SU-DHL-6 (cell line): ENCODE data around the gene CMTM8.

Source experiments
- H2AFZ ChIP-seq: fragments of 200-600 bp; sonication (generic); 2 replicates; pipeline ENCODE4 v1.6.1; 2014; ENCODE audit warnings: low read depth, mild to moderate bottlenecking, moderate library complexity, mixed read lengths, antibody characterized with exemption, low read length; ENCODE audit not compliant: severe bottlenecking
- H3F3A ChIP-seq: fragments of 200-600 bp; shearing (Covaris generic); 2 replicates; pipeline ENCODE4 v1.6.0; 2016; ENCODE audit warnings: antibody characterized with exemption, mild to moderate bottlenecking; ENCODE audit not compliant: insufficient read depth
- H3K27ac ChIP-seq: fragments of 200-600 bp; sonication (generic); 2 replicates; pipeline ENCODE4 v1.5.1; 2016; ENCODE audit warnings: low read depth, mild to moderate bottlenecking, low read length, moderate library complexity, mixed read lengths
- H3K27me3 ChIP-seq: fragments of 200-600 bp; sonication (generic), shearing (Covaris generic); 2 replicates; pipeline ENCODE4 v1.6.0; 2014; ENCODE audit warnings: mild to moderate bottlenecking, low read length
- H3K36me3 ChIP-seq: fragments of 200-600 bp; sonication (generic); 2 replicates; pipeline ENCODE4 v1.6.1; 2014; ENCODE audit warnings: mild to moderate bottlenecking, low read length, mixed read lengths
- H3K4me2 ChIP-seq: fragments of 300-600, 200-600 bp; shearing (Covaris generic), sonication (generic); 2 replicates; pipeline ENCODE4 v1.6.0; 2014; ENCODE audit warnings: low read length, low read depth, mild to moderate bottlenecking; ENCODE audit not compliant: poor library complexity, severe bottlenecking
- H3K4me3 ChIP-seq: fragments of 200-600 bp; sonication (generic); 2 replicates; pipeline ENCODE4 v1.5.1; 2014; ENCODE audit warnings: antibody characterized with exemption, low read length, mild to moderate bottlenecking, mixed read lengths; ENCODE audit not compliant: insufficient read depth, poor library complexity, severe bottlenecking
- H3K79me2 ChIP-seq: fragments of 200-600 bp; sonication (generic); 2 replicates; pipeline ENCODE4 v1.6.1; 2014; ENCODE audit warnings: mild to moderate bottlenecking, low read length, moderate library complexity; ENCODE audit not compliant: insufficient read depth
- H3K9ac ChIP-seq: fragments of 200-600 bp; sonication (generic); 2 replicates; pipeline ENCODE4 v1.7.0; 2014; ENCODE audit warnings: mild to moderate bottlenecking, low read length
- H3K9me2 ChIP-seq: fragments of 200-600 bp; sonication (generic); replicated peaks from 2 replicates; pipeline ENCODE4 v1.6.1; 2014; ENCODE audit warnings: low read length; ENCODE audit not compliant: insufficient read depth
- H3K9me3 ChIP-seq: fragments of 200-600 bp; sonication (generic); 2 replicates; pipeline ENCODE4 v1.6.1; 2014; ENCODE audit warnings: low read length, mixed read lengths; ENCODE audit not compliant: insufficient read depth
- H4K20me1 ChIP-seq: fragments of 200-600 bp; sonication (generic); 2 replicates; pipeline ENCODE4 v1.6.1; 2014; ENCODE audit warnings: low read depth, mild to moderate bottlenecking, antibody characterized with exemption, low read length, moderate library complexity, mixed read lengths
- EZH2phosphoT487 ChIP-seq: fragments of 200-600 bp; sonication (generic), shearing (Covaris generic); conservative IDR thresholded peaks from 2 replicates; pipeline ENCODE4 v1.6.1; 2018; ENCODE audit warnings: mild to moderate bottlenecking, antibody characterized with exemption, low read length, moderate library complexity, mixed read lengths
- TF ChIP-seq, protein P1 (sequence below): fragments of 200-600 bp; sonication (generic); IDR thresholded peaks from one replicate; pipeline ENCODE4 v1.5.1; 2017; ENCODE audit warnings: antibody characterized with exemption, mild to moderate bottlenecking, low read length, moderate library complexity; ENCODE audit not compliant: insufficient read depth, poor library complexity, severe bottlenecking

The CMTM8 gene

DNA sequence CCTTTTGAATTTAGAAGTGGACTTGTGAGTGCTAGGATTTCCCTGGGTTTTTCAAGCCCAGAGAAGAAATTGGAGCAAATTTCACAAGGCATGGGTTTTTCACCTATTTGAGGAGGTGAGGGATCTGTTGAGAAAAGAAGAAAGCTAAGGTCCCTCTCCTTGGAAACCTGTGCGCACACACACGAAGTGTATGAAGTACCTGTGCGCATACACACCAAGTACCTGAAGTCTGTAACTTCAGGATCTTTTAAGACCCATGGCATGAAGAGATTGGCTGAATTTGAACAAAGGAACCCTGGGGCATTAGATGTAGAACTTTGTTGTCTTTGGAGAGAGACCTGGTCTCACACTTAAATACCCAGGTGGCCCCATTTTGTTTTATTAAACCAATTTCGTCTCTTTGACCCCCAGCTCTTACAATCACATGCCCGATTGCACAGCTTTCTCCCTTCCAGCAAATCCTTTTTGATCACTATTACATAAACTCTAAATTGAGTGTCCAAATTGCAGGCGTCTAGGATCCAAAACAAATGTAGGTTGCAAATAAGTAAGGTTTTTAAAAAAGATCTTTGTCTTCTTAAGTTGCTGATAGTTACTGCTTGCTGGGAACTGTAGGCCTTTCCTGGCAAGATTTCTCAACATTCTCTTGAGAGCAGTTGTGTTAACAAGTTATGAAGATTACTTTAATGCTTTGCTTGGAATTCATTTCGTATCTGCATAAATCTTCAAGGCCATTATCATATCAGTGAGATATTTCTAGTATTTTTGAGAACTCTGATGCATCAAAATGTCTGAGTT, 64.3 kb downstream of the CMTM8 start:
- H3K4me2 ChIP-seq = no peak overlapping the region
- H3K9me2 ChIP-seq = no peaks in the 10 kb centered on the region
- no peak overlapping the region for H3K4me3 ChIP-seq
- no peaks in the 10 kb centered on the region for H3K9me3 ChIP-seq
- no peak overlapping the region for H3K27ac ChIP-seq
- TF ChIP-seq EZH2phosphoT487 = no peak
- TF ChIP-seq, protein P1, sequence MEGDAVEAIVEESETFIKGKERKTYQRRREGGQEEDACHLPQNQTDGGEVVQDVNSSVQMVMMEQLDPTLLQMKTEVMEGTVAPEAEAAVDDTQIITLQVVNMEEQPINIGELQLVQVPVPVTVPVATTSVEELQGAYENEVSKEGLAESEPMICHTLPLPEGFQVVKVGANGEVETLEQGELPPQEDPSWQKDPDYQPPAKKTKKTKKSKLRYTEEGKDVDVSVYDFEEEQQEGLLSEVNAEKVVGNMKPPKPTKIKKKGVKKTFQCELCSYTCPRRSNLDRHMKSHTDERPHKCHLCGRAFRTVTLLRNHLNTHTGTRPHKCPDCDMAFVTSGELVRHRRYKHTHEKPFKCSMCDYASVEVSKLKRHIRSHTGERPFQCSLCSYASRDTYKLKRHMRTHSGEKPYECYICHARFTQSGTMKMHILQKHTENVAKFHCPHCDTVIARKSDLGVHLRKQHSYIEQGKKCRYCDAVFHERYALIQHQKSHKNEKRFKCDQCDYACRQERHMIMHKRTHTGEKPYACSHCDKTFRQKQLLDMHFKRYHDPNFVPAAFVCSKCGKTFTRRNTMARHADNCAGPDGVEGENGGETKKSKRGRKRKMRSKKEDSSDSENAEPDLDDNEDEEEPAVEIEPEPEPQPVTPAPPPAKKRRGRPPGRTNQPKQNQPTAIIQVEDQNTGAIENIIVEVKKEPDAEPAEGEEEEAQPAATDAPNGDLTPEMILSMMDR = no peak
- H3K9ac ChIP-seq = no peak overlapping the region
- H3K79me2 ChIP-seq = no peaks in the 10 kb centered on the region
- no peaks in the 10 kb centered on the region for H4K20me1 ChIP-seq
- no peak overlapping the region for H2AFZ ChIP-seq
- no peaks in the 10 kb centered on the region for H3F3A ChIP-seq
- no peaks in the 10 kb centered on the region for H3K27me3 ChIP-seq
- no peaks in the 10 kb centered on the region for H3K36me3 ChIP-seq

DNA sequence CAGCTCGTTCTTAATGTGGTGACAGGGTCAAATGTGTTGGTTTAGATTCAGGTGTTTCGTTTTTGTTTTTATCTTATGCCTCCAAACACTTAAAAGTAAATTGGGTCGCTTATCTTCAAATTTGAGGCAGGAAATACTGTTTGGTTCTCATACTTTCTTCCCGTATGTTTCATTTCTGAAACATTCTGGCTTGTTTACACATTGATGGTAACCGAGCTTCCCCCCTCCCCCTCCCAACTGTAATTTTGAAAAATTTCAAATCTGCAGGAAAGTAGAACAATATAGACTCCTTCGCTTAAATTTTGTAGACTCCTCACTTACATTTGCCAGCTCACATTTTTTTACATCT, 64.9 kb downstream of the CMTM8 start:
- Histone ChIP-seq H3K79me2 (no peaks in the 10 kb centered on the region), H3K27ac (no peak overlapping the region), H3K9me2 (no peaks in the 10 kb centered on the region), H3K36me3 (no peaks in the 10 kb centered on the region), H3K27me3 (no peaks in the 10 kb centered on the region), H3K9ac (no peak overlapping the region), H4K20me1 (no peaks in the 10 kb centered on the region), H3F3A (no peaks in the 10 kb centered on the region), H3K9me3 (no peaks in the 10 kb centered on the region), H2AFZ (no peak overlapping the region), H3K4me3 (no peak overlapping the region), H3K4me2 (no peak overlapping the region)
- TF ChIP-seq, protein P1 = no peak
- no peak for TF ChIP-seq EZH2phosphoT487

DNA sequence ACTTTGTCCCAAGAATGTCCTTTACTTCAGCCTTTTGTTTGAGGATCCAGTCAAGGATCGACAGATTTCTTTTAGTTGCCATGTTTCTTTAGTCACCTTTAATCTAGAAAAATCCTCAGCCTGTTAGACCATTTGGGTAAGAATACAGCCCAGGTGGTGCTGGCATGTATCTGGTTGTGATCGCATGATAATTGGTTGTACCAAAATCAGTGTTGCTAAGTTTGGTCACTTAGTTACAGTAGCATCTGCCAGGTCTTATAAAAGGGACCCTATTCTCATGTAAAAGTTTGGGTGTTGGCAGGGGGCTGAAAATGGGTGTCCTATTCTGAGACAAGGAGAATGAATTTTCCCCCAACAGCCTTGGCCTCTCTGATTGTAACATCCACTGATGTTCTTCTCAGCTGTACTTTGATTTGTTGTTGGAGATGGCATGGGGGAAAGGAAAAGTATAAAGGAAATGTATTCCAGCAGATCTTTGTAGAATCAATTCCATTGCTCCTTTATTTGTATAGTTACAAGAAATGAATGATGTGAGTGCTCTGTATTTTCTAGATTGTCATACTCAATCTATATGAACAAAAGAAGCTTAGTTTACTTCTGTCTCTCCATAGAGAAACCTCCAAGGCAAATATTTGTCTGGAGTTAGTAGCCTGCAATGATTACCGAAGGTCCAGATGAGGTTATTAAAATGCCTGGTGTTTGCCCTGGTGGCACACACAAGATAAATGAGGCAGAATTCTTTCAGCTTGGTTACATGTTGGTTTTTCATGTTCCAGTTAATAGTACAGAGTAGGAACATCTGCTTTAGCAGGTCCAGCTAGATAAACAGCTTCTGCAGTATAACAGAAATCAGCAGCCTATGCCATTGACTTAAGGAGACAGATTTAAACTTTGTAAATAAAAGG, 65.7 kb downstream of the CMTM8 start:
- TF ChIP-seq, protein P1 = no peak
- no peak for TF ChIP-seq EZH2phosphoT487
- H3K9me2 ChIP-seq = no peaks in the 10 kb centered on the region
- H3K4me2 ChIP-seq = no peak overlapping the region
- H3K9ac ChIP-seq = no peak overlapping the region
- H2AFZ ChIP-seq = no peak overlapping the region
- no peaks in the 10 kb centered on the region for H3K9me3 ChIP-seq
- H3F3A ChIP-seq = no peaks in the 10 kb centered on the region
- H3K27me3 ChIP-seq = no peaks in the 10 kb centered on the region
- H3K79me2 ChIP-seq = no peaks in the 10 kb centered on the region
- H3K4me3 ChIP-seq = no peak overlapping the region
- H3K27ac ChIP-seq = no peak overlapping the region
- H3K36me3 ChIP-seq = no peaks in the 10 kb centered on the region
- H4K20me1 ChIP-seq = no peaks in the 10 kb centered on the region
